LHCN-M2 (cell line): ENCODE data around the gene STMP1. TPM values are rescaled to one million over a fixed set of nuclear protein-coding genes. Genes with fewer than 3 reads are reported as not detected.

ENCODE experiments used
- DNase-seq: peaks from one replicate; pipeline ENCODE4 v3.0.0-alpha.2; 2012; ENCODE audit warnings: low read depth
- total RNA-seq: library from RNA; depleted of rRNA; stranded (reverse); fragments of >200 nt; gene quantifications from 2 replicates; pipeline ENCODE4 v1.2.3, GENCODE V29; 2014; rRNA removed

The STMP1 gene
- total RNA-seq, 1 experiment from 2014 or later, result 26.7 TPM

DNA sequence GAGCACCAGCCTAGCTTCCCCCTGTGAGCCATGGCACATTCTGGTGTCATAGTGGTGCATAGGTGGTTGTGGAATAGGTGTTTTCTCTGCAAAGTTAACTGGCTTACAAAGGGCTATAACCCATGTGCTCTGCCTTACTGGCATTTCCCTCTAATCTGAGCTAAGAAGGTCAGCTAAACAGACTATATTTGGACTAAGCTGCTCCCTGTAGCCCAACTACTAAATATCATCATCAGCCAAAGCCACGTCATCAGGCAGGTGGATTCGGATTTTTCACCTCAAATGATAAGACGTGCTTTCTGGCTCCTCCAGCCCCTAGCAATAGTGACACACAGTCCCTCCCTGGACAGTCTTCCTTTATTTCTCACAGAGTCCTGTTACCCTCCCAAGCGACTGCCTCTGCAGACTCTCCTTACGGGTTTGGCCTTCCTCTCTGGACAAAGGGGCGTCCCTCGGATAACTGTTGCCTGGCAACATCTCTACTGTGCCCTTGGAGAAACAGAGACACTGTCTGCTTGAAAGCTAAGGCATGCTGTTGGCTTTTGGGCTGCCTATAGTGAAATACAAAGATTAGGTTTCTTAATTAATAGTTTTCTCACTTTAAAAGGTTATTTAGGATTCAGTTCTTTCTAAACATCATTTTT, 56.6 kb downstream of the STMP1 start:
- no peak for DNase-seq

GRCh38 chr7:135719688-135720087, 57.4 kb downstream of the STMP1 start:
- DNase-seq, result no peak

DNA sequence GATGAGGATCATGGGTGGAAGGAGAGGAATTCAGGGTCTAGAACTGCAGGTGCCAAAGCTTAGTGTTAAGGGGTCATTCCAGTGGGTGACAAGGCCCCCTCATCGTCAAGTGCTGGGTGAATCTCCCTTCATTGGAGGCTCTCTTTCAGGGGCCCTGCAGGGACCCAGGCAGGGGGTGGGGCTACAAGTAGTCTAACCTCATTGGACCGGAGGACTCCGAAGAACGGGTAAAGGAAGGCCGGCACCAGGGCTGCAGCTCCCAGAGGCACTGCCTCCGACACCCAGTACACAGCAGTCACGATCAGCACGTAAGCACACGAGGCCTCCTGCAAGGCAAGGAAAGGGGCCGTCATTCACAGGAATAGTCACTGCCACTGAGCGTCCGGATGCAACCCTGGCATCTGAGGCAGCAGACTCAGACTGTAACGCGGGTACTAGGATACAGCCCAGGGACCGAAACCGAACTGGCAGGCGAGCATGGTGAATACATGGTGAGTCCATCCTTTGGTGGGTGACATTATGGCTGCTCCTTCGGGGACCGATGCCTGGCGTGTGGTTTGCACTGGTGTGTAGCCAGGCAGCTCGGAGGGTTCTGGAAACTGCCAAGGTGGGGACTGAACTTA, 59.0 kb downstream of the STMP1 start:
- no peak for DNase-seq

DNA sequence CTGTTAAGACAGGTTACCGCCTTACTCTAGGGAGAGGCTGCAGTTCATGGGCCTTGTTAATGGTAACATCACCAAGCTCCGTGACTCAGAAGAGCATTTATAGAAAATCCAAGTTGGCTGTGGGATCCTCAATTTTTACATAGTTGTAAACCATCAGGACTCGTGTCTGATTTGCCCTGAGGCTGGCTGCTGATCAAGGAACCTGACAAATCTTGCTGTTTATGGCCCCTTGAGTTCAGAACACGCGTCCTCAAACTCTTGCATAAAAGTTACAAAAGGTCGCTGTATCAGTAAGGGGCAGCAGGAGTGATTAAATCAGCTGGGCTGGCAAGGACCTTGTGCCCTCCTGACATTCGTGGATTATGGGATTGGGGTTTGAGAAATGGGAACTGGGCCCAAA, 61.1 kb downstream of the STMP1 start:
- DNase-seq, result no peak

Other genes with a start within 250 kb of the STMP1 start
- gene CNOT4, start 152.4 kb upstream of the STMP1 start, total RNA-seq, result 11.3 and 15.7 TPM in 2 replicates
- gene NUP205, start 104.6 kb upstream of the STMP1 start, total RNA-seq, result 106 and 116 TPM in 2 replicates
- gene SLC13A4, start 65.7 kb downstream of the STMP1 start, total RNA-seq, result 0.06 TPM in 1 of 2 replicates, not detected in the other
- gene FAM180A, start 86.3 kb downstream of the STMP1 start, total RNA-seq, result 3.7 and 4.1 TPM in 2 replicates